Dermis microvascular lymphatic vessel endothelial cell (primary cell): ENCODE measurements around the gene SLC39A10. TPM values are rescaled to one million over a fixed set of nuclear protein-coding genes. Genes with fewer than 3 reads are reported as not detected.
A peak's percentile ranks its signal among the peaks of the same experiment; 100 is the strongest.
"Not testable (repeated sequence)": the region's sequence is repeated elsewhere in the genome, so short reads cannot be mapped to it uniquely, and the experiment has no call there.

Experiments
- DNase-seq, 2 donors: peaks; one replicate each; pipeline versions ENCODE4 v3.0.0 to v3.0.0-alpha.2; 2010; ENCODE audit warnings: low read depth in 2 of 2
- total RNA-seq: library from RNA; depleted of rRNA; stranded (reverse); fragments of >200 nt; gene quantifications from 2 replicates; pipeline ENCODE4 v1.2.1, GENCODE V29; 2014

SLC39A10 gene
- 23.2 and 27.6 TPM in 2 replicates for total RNA-seq

DNA sequence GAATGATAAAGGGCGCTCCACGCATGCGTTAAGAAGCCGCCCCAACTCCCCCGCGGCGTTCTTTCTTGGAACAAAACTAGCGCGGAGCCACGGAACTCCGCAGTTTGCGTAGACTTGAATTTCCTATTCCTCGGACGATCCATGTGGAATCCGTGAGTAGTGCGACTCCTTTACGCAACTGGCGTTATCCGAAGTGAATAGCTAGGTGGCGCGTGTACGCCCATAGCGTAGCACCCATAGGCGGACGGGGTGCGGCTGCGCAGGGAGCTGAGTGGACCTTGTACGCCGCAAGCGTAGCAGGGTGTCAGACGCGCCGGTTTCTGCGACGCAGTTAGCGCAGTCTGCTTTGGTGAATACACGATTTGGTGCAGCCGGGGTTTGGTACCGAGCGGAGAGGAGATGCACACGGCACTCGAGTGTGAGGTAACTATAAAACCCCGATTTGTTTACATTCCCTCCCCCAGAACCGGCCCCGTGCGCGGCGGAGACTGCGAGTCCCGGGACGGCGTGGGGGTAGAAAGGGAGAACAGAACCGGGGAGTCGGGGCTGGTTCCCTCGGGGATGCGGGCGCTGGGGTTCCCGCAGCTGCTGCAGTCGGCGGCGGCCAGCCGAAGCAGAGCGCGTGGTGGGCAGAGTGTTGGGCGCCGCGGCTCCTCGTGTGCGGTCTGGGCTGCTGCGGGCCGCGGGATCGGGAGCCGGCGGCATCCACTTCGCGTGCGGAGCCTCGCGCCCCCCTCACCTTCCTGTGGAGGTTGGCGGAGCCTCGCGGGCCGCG, at the start of gene SLC39A10:
SLC39A10 (plus strand) TSS at position 368 of the 775 bp plus-strand sequence. CDS start 22,817 bp downstream, outside the sequence.
- DNase-seq: peak; percentile 92 to 97

- no peak for DNase-seq
Observed at GRCh38 chr2:195608768-195609454, 48.1 kb upstream of the SLC39A10 start.

DNA sequence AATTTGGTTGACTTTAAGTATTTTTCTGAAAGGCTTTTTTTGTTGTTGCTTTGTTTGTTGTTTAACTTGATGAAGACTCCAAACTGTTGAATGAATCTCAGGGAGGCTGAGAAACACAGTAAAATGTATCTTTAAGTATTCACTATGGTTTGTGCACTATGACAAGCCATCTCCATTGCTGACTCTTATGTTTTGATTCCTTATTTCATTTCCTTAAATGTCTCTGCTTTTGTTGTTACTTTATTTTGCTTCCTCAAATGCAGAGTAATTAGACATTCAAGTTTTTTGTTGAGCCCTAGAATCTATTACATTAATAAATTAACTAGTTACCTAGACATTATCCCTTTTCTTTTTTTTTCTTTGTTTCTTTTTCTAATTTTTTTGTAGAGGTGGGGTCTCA, 46.3 kb upstream of the SLC39A10 start:
- no peak for DNase-seq

GRCh38 chr2:195612611-195613495, 44.2 kb upstream of the SLC39A10 start:
- peak in 1 of 2 donors; percentile 9 for DNase-seq

DNA sequence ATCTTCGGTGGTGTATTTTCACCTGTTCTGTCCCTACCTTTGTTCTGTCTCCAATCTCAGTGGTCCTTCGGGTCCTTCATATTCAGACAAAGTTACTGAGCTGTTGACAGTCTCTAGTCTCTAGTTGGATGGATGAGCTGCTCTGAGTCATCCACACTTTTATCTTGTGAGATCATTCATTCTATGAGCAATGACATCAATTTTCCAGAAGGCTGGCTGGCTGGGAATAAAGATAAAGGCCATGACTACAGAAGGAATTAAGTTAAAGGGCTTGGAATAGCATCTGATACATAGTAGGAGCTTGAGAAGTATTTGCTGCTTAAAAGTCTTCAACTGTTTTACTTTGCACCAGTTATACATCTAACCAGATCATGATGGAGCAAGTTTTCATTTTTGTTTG, 43.1 kb upstream of the SLC39A10 start:
- peak in 1 of 2 donors; percentile 3 for DNase-seq

- no peak for DNase-seq
Observed at GRCh38 chr2:195619590-195619989, 37.4 kb upstream of the SLC39A10 start.

GRCh38 chr2:195620501-195620900, 36.5 kb upstream of the SLC39A10 start:
- DNase-seq: no peak

- no peak for DNase-seq
Observed at GRCh38 chr2:195622966-195623365, 34.1 kb upstream of the SLC39A10 start.

GRCh38 chr2:195626507-195626906, 30.5 kb upstream of the SLC39A10 start:
- DNase-seq: no peak

DNA sequence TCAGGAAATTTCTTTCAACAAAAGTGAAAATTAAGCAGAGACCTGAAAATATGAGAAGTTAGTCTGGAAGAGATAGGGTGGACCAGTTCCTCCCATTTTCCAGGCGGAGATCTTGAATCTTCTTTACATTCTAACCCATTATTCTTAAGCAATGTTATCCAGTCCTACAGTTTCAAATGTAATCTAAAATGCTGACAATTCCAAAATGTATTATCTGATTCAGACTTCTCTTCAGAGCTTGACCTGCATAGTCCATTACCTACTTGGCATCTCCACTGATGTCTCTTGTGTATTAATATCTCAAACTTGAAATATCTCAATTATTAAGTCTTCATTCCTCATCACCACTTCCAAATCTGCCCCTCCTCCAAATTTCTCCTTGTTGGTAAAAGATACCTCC, 28.4 kb upstream of the SLC39A10 start:
- no peak for DNase-seq

GRCh38 chr2:195632856-195633572, 24.0 kb upstream of the SLC39A10 start:
- no peak for DNase-seq

GRCh38 chr2:195633573-195633870, 23.5 kb upstream of the SLC39A10 start:
- no peak for DNase-seq

DNA sequence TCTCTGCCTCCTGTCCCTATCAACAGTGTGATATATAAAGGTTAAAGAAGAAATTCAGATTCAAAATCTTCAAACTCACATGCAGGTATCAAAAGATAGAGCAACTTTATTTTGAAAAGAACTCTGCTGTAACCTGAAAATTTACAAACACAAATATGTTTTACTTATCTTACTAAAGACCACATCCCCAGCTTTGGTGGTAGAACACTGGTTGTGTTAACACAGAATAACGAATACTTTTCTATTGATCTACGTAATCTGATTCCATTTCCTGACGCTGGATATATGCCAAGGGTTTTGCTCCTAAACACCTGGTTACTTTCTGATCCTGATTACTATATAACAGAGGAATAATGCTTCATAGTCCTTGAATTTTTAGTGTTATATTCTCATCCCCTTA, 23.1 kb upstream of the SLC39A10 start:
- DNase-seq: no peak

- DNase-seq: no peak
Observed at GRCh38 chr2:195636890-195637289, 20.1 kb upstream of the SLC39A10 start.

DNA sequence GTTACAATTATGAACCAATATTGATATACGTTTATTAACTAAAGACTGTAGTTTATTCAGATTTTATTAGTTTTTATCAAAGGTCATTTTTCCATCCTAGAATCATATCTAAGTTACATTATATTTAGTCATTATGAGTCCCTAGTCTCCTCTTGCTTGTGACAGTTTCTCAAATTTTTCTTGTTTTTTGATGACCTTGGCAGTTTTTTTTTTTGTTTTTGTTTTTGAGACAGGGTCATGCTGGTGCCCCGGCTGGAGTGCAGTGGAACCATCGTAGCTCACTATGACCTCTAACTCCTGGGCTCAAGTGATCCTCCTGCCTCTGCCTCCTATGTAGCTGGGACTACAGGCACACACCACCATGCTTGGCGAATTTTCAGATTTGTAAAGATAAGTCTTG, 18.3 kb upstream of the SLC39A10 start:
- no peak for DNase-seq

- no peak for DNase-seq
Observed at GRCh38 chr2:195639238-195639858, 17.7 kb upstream of the SLC39A10 start.

DNA sequence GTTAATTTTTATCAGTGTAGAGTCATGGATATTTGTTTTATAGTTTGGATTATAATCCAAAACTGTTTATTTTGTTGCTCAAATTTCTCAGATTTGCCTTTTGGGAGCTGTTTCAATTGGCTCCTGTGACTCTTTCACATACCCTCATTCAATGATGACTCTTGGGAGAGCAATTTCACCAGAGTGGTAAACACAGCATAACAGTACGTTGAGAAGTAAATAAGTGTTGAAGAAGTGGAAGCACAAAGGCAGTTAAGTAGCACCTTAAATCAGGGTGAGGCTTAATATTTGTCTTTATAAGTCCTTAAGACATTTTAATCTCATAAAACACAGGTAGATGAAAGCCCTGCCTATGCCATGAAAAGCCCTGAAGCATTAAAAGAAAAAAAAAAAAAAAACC, 17.1 kb upstream of the SLC39A10 start:
- DNase-seq: no peak

GRCh38 chr2:195642027-195642678, 14.9 kb upstream of the SLC39A10 start:
- no peak for DNase-seq

DNA sequence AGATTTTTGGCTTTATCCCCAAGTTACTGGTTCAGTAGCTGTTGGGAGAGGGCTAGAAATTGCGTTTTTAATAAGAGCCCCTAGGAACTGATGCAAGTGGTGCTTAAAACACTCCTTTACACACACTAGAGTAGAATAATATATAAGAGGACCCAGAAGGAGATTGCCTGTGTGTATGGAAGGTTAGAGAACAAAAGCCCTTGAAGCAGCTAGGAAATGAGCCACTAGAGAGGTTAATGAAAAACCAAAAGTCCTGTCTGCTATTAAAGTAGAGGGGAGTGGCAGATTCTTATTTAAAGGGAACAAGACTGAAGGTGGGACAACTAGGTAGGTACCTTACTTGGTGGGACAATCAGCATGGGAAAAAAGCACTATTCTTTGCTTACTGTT, 14.4 kb upstream of the SLC39A10 start:
- DNase-seq: no peak

GRCh38 chr2:195644708-195645107, 12.3 kb upstream of the SLC39A10 start:
- DNase-seq: not testable (repeated sequence)

DNA sequence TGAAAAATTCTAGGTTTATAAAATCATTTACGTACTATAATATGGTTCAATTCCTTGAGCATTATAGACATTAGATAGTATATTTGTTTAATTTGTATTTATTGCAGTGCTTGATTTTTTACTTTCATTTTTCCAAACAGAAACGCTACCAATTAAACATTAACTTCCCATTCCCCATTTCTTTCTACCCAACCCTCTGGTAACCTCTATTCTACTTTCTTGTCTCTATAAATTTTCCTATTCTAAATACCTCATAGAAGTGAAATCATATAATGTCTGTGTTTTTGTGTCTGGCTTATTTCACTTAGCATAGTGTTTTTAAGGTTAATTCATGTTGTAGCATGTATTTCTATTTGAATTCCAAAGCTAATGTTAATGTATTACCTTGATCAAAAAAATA, 11.6 kb upstream of the SLC39A10 start:
- DNase-seq: no peak
